HG02678 (cell line): ENCODE results near the gene GRHL1.

Source experiments
- ATAC-seq: cut with Tn5 transposase; IDR thresholded peaks from one replicate; pipeline ENCODE4 v1.9.1; 2021; ENCODE audit warnings: mild to moderate bottlenecking, moderate library complexity; ENCODE audit not compliant: unreplicated experiment

GRHL1 gene

GRCh38 chr2:9971890-9972289 is 20.4 kb downstream of the GRHL1 start:
- no peak for ATAC-seq

GRCh38 chr2:9972621-9973479 is 21.4 kb downstream of the GRHL1 start:
- ATAC-seq = no peak

GRCh38 chr2:9973690-9974089 is 22.2 kb downstream of the GRHL1 start:
- ATAC-seq = no peak

GRCh38 chr2:9974343-9974742 is 22.9 kb downstream of the GRHL1 start:
- ATAC-seq = no peak

GRCh38 chr2:9975328-9975727 is 23.8 kb downstream of the GRHL1 start:
- no peak for ATAC-seq

GRCh38 chr2:9975805-9976447 is 24.4 kb downstream of the GRHL1 start:
- no peak for ATAC-seq

GRCh38 chr2:9979977-9980376 is 28.5 kb downstream of the GRHL1 start:
- ATAC-seq = no peak

GRCh38 chr2:9980520-9980919 is 29.0 kb downstream of the GRHL1 start:
- no peak for ATAC-seq

- no peak for ATAC-seq
These were observed 30.2 kb downstream of the GRHL1 start for GRCh38 chr2:9981655-9982054.

GRCh38 chr2:9982248-9982647 is 30.8 kb downstream of the GRHL1 start:
- ATAC-seq = no peak

GRCh38 chr2:9982891-9983290 is 31.4 kb downstream of the GRHL1 start:
- no peak for ATAC-seq

- no peak for ATAC-seq
These were observed 32.1 kb downstream of the GRHL1 start for GRCh38 chr2:9983401-9984216.

- no peak for ATAC-seq
These were observed 32.8 kb downstream of the GRHL1 start for GRCh38 chr2:9984217-9984739.

GRCh38 chr2:9984871-9985480 is 33.5 kb downstream of the GRHL1 start:
- no peak for ATAC-seq

GRCh38 chr2:9985531-9986328 is 34.2 kb downstream of the GRHL1 start:
- no peak for ATAC-seq

GRCh38 chr2:9988320-9988719 is 36.8 kb downstream of the GRHL1 start:
- ATAC-seq = no peak

GRCh38 chr2:9990736-9991135 is 39.2 kb downstream of the GRHL1 start:
- no peak for ATAC-seq

GRCh38 chr2:9991221-9991620 is 39.7 kb downstream of the GRHL1 start:
- ATAC-seq = no peak

GRCh38 chr2:9991829-9992273 is 40.4 kb downstream of the GRHL1 start:
- ATAC-seq = no peak
